ENCODE measurements around the gene SPACA5.
"Not testable (repeated sequence)": the region's sequence is repeated elsewhere in the genome, so short reads cannot be mapped to it uniquely, and the experiment has no call there.

SPACA5 gene

GRCh38 chrX:48006688-48007087, at the start of gene SPACA5:
SPACA5 (plus strand) TSS chrX:48006988; CDS start chrX:48007803, 815 bp downstream.
- DNase-seq: not testable (repeated sequence)

- DNase-seq: not testable (repeated sequence)
These were observed 48.6 kb upstream of the SPACA5 start for GRCh38 chrX:47958206-47958605.

- peak in 1 of 2 experiments; percentile 7 for DNase-seq
These were observed 47.9 kb upstream of the SPACA5 start for GRCh38 chrX:47958761-47959342.

- DNase-seq: no peak
These were observed 46.4 kb upstream of the SPACA5 start for GRCh38 chrX:47960406-47960805.

- DNase-seq: not testable (repeated sequence)
These were observed 45.0 kb upstream of the SPACA5 start for GRCh38 chrX:47961830-47962229.

GRCh38 chrX:47965526-47965925, 41.3 kb upstream of the SPACA5 start:
- not testable (repeated sequence) for DNase-seq

- no peak for DNase-seq
These were observed 33.6 kb upstream of the SPACA5 start for GRCh38 chrX:47973235-47973634.

- no peak for DNase-seq
These were observed 30.3 kb upstream of the SPACA5 start for GRCh38 chrX:47976254-47977151.

GRCh38 chrX:47991263-47992094, 15.3 kb upstream of the SPACA5 start:
- no peak for DNase-seq

GRCh38 chrX:47992095-47992380, 14.8 kb upstream of the SPACA5 start:
- no peak for DNase-seq

GRCh38 chrX:47992669-47993068, 14.1 kb upstream of the SPACA5 start:
- DNase-seq: no peak

- no peak for DNase-seq
These were observed 5.5 kb upstream of the SPACA5 start for GRCh38 chrX:48001260-48001659.

GRCh38 chrX:48002319-48002718, 4.5 kb upstream of the SPACA5 start:
- DNase-seq: no peak

- DNase-seq: no peak
These were observed 3.9 kb upstream of the SPACA5 start for GRCh38 chrX:48002929-48003328.

- DNase-seq: no peak
These were observed 3.4 kb upstream of the SPACA5 start for GRCh38 chrX:48003367-48003757.

GRCh38 chrX:48003758-48004457, 2.9 kb upstream of the SPACA5 start, which contains the start of gene ZNF182:
ZNF182 (minus strand) TSS chrX:48003989; CDS start chrX:48002609, 1,380 bp downstream.
- DNase-seq: peak; percentile 78 to 91

GRCh38 chrX:48009445-48009960, 2.7 kb downstream of the SPACA5 start:
- DNase-seq: not testable (repeated sequence)

- DNase-seq: not testable (repeated sequence)
These were observed 10.0 kb downstream of the SPACA5 start for GRCh38 chrX:48016583-48017310.

- not testable (repeated sequence) for DNase-seq
These were observed 13.1 kb downstream of the SPACA5 start for GRCh38 chrX:48019892-48020291.

- DNase-seq: not testable (repeated sequence)
These were observed 13.7 kb downstream of the SPACA5 start for GRCh38 chrX:48020472-48020871.

GRCh38 chrX:48021026-48021900, 14.5 kb downstream of the SPACA5 start:
- peak; percentile 51 to 75 for DNase-seq
